Keratinocyte (primary cell): ENCODE results near the gene ACBD7. TPM values are rescaled to one million over a fixed set of nuclear protein-coding genes. Genes with fewer than 3 reads are reported as not detected.

Experiments used
- DNase-seq: peaks from one replicate; pipeline ENCODE4 v3.0.0-alpha.2; 2011; ENCODE audit warnings: low read depth, missing footprints, low spot score
- FAIRE-seq: peaks from 2 replicates; lab custom pipeline; 2011; peaks lifted over from hg19 to GRCh38; lab: Jason Lieb, UNC
- H2AFZ ChIP-seq: 2 replicates; pipeline ENCODE4 v1.6.0; 2012; ENCODE audit warnings: low read length, control low read depth, inconsistent platforms; ENCODE audit not compliant: control insufficient read depth
- H3K27ac ChIP-seq: 2 replicates; pipeline ENCODE4 v1.5.1; 2011; ENCODE audit warnings: low read length; ENCODE audit not compliant: control insufficient read depth, insufficient read depth
- H3K27me3 ChIP-seq: 3 replicates; pipeline ENCODE4 v1.6.0; 2011; ENCODE audit warnings: low read length; ENCODE audit not compliant: control insufficient read depth, insufficient read depth; ENCODE audit errors: extremely low read depth
- H3K36me3 ChIP-seq, 2 experiments: 2 replicates in 1 of 2; 3 replicates in 1 of 2; pipeline ENCODE4 v1.5.1; 2011; ENCODE audit warnings: low read length in 2 of 2, mild to moderate bottlenecking in 1 of 2; ENCODE audit not compliant: control insufficient read depth in 2 of 2, insufficient read depth in 2 of 2; ENCODE audit errors: extremely low read depth in 1 of 2
- H3K4me1 ChIP-seq: 3 replicates; pipeline ENCODE4 v1.5.1; 2011; ENCODE audit warnings: low read length; ENCODE audit not compliant: control insufficient read depth, insufficient read depth; ENCODE audit errors: extremely low read depth
- H3K4me2 ChIP-seq: 3 replicates; pipeline ENCODE4 v1.6.0; 2011; ENCODE audit warnings: low read depth, low read length; ENCODE audit not compliant: control insufficient read depth, insufficient read depth; ENCODE audit errors: extremely low read depth
- H3K4me3 ChIP-seq, 3 experiments: fragments of 200-600 bp in 1 of 3; sonication (generic) in 1 of 3; 2 replicates in 2 of 3; 3 replicates in 1 of 3; pipeline ENCODE4 v1.5.1; 2011 to 2016; ENCODE audit warnings: low read length in 3 of 3, mild to moderate bottlenecking in 3 of 3, control low read depth in 2 of 3, inconsistent platforms in 1 of 3, low read depth in 1 of 3, mixed read lengths in 1 of 3, mixed run types in 1 of 3, moderate library complexity in 1 of 3; ENCODE audit not compliant: control insufficient read depth in 2 of 3, insufficient read depth in 2 of 3; ENCODE audit errors: extremely low read depth in 1 of 3
- H3K79me2 ChIP-seq: 2 replicates; pipeline ENCODE4 v1.6.0; 2012; ENCODE audit warnings: low read length; ENCODE audit not compliant: control insufficient read depth, insufficient read depth
- H3K9ac ChIP-seq: 3 replicates; pipeline ENCODE4 v1.6.0; 2011; ENCODE audit warnings: low read length; ENCODE audit not compliant: control insufficient read depth, insufficient read depth; ENCODE audit errors: extremely low read depth
- H3K9me1 ChIP-seq: 3 replicates; pipeline ENCODE4 v1.6.0; 2011; ENCODE audit warnings: low read length; ENCODE audit not compliant: control insufficient read depth, insufficient read depth; ENCODE audit errors: extremely low read depth
- H3K9me3 ChIP-seq: 2 replicates; pipeline ENCODE4 v1.5.1; 2012; ENCODE audit warnings: low read depth, low read length; ENCODE audit not compliant: control insufficient read depth
- H4K20me1 ChIP-seq: 3 replicates; pipeline ENCODE4 v1.6.0; 2011; ENCODE audit warnings: low read length; ENCODE audit not compliant: control insufficient read depth, insufficient read depth; ENCODE audit errors: extremely low read depth
- EZH2 ChIP-seq: IDR thresholded peaks from one replicate; pipeline ENCODE4 v1.6.1; 2012; ENCODE audit warnings: inconsistent platforms, mild to moderate bottlenecking, low read length, moderate library complexity
- dilution Hi-C: fragments of 300-500 bp; cut with MboI; formaldehyde crosslinking; loops from one replicate; pipeline ENCODE4 v1.7.0; 2020; ENCODE audit warnings: low sequenced_read_pairs; ENCODE audit not compliant: extremely low pct_ligation_motif_present
- polyA plus RNA-seq, 5 experiments: library from polyadenylated mRNA; depleted of rRNA in 3 of 5; stranded (reverse) in 3 of 5; stranded (forward) in 1 of 5; unstranded in 1 of 5; fragments of >200 nt; gene quantifications; 1 replicate in 1 of 5; 2 replicates in 3 of 5; 3 replicates in 1 of 5; pipeline versions ENCODE4 v1.2.1 to v1.2.3, GENCODE V29; 2011 to 2012; ENCODE audit warnings: missing spikeins in 2 of 5, low read depth in 1 of 5, low replicate concordance in 1 of 5
- TF ChIP-seq, protein P1 (sequence below), 3 experiments: IDR thresholded peaks in 1 of 3; conservative IDR thresholded peaks in 1 of 3; optimal IDR thresholded peaks in 1 of 3; 2 replicates in 2 of 3; 3 replicates in 1 of 3; pipeline versions ENCODE3 to v1.5.1; 2011; ENCODE audit warnings: low read length in 3 of 3, mild to moderate bottlenecking in 3 of 3, moderate library complexity in 2 of 3, control low read depth in 1 of 3, inconsistent platforms in 1 of 3; ENCODE audit not compliant: insufficient read depth in 2 of 3; ENCODE audit errors: extremely low read depth in 1 of 3

The ACBD7 gene
- polyA plus RNA-seq, 1 donor (not counting 4 experiments of a cell fraction or from before 2014, with no cell fraction given) = 0.20 TPM

DNA sequence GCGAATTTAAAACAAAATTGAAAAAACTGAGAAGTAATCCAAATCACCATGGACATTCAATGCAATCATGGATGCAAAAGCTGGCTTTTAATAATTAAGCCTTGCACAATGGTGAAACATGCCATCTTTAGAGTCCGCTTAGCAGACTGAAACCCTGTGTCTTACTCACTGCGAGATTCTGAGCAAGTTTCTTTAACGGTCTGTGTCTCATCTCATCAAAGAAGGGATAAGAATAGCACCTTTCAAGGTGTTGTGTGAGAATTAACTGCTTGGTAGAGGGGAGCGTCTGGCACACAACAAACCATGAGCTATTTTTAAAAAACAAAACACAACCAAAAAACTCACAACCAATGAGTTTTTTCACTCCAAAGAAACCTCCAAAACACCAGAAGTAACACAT lies 21.4 kb downstream of the ACBD7 start:
- no peaks in the 10 kb centered on the region for H3K27me3 ChIP-seq
- DNase-seq = no peak
- no peak for FAIRE-seq
- H3K79me2 ChIP-seq = no peaks in the 10 kb centered on the region
- H3K4me1 ChIP-seq = no peaks in the 10 kb centered on the region
- no peak overlapping the region for H3K4me3 ChIP-seq
- H3K36me3 ChIP-seq = no peaks in the 10 kb centered on the region
- no peaks in the 10 kb centered on the region for H3K9me3 ChIP-seq
- TF ChIP-seq, protein P1, sequence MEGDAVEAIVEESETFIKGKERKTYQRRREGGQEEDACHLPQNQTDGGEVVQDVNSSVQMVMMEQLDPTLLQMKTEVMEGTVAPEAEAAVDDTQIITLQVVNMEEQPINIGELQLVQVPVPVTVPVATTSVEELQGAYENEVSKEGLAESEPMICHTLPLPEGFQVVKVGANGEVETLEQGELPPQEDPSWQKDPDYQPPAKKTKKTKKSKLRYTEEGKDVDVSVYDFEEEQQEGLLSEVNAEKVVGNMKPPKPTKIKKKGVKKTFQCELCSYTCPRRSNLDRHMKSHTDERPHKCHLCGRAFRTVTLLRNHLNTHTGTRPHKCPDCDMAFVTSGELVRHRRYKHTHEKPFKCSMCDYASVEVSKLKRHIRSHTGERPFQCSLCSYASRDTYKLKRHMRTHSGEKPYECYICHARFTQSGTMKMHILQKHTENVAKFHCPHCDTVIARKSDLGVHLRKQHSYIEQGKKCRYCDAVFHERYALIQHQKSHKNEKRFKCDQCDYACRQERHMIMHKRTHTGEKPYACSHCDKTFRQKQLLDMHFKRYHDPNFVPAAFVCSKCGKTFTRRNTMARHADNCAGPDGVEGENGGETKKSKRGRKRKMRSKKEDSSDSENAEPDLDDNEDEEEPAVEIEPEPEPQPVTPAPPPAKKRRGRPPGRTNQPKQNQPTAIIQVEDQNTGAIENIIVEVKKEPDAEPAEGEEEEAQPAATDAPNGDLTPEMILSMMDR (optimal IDR thresholded peaks at IDR 0.05 in 1 of 3, IDR thresholded peaks at IDR 0.05 in 1 of 3, conservative IDR thresholded peaks at IDR 0.05 in 1 of 3; ENCODE audit: extremely low read depth in 1 of 3, insufficient read depth in 2 of 3, low read length in 3 of 3) = no peak
- TF ChIP-seq EZH2 = no peak
- no peak overlapping the region for H3K9ac ChIP-seq
- H4K20me1 ChIP-seq = no peaks in the 10 kb centered on the region
- H2AFZ ChIP-seq = no peak overlapping the region
- H3K27ac ChIP-seq = no peak overlapping the region
- H3K4me2 ChIP-seq = no peak overlapping the region
- dilution Hi-C loops = no loop called here
- no peaks in the 10 kb centered on the region for H3K9me1 ChIP-seq

DNA sequence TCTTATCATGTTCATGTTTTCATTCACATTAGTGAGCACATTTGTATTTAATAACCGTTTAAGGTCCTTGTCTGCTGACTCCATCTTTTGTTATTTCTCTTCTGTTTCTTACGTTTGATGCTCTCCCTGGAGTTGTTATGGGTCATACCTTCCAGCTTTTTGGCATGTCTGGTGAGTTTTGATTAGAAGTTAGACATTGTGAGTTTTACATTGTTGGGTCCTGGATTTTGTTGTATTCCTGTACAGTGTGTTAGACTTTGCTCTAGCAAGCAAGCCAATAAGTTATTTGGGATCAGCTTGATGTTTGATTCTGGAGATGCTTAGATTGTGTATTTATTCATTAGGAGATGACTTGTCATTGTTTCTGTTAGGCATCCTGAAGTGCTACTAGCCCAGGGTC lies 27.9 kb downstream of the ACBD7 start:
- no peak overlapping the region for H3K4me3 ChIP-seq
- no peaks in the 10 kb centered on the region for H3K9me3 ChIP-seq
- H3K4me1 ChIP-seq = no peaks in the 10 kb centered on the region
- no peaks in the 10 kb centered on the region for H3K9me1 ChIP-seq
- H2AFZ ChIP-seq = no peak overlapping the region
- no peak overlapping the region for H3K27ac ChIP-seq
- H3K4me2 ChIP-seq = no peak overlapping the region
- no peaks in the 10 kb centered on the region for H4K20me1 ChIP-seq
- FAIRE-seq (no peak), DNase-seq (no peak)
- no peaks in the 10 kb centered on the region for H3K27me3 ChIP-seq
- no peaks in the 10 kb centered on the region for H3K79me2 ChIP-seq
- H3K36me3 ChIP-seq = no peaks in the 10 kb centered on the region
- TF ChIP-seq, protein P1 (optimal IDR thresholded peaks at IDR 0.05 in 1 of 3, IDR thresholded peaks at IDR 0.05 in 1 of 3, conservative IDR thresholded peaks at IDR 0.05 in 1 of 3; ENCODE audit: extremely low read depth in 1 of 3, insufficient read depth in 2 of 3, low read length in 3 of 3) = no peak
- H3K9ac ChIP-seq = no peak overlapping the region
- dilution Hi-C loops = no loop called here
